Testis (tissue), 3 donors: ENCODE measurements around the gene NLGN1. TPM values are rescaled to one million over a fixed set of nuclear protein-coding genes. Genes with fewer than 3 reads are reported as not detected.
A peak's percentile ranks its signal among the peaks of the same experiment; 100 is the strongest.
"Not testable (repeated sequence)": the region's sequence is repeated elsewhere in the genome, so short reads cannot be mapped to it uniquely, and the experiment has no call there.

Experiments
- DNase-seq: peaks from one replicate; pipeline ENCODE4 v3.0.0-alpha.2; 2019
- H3K27ac ChIP-seq, 2 donors: fragments of 200-600 bp; sonication (generic); one replicate each; pipeline ENCODE4 v1.5.1; 2019
- H3K27me3 ChIP-seq: fragments of 200-600 bp; sonication (generic); one replicate; pipeline ENCODE4 v1.5.1; 2019
- H3K36me3 ChIP-seq: fragments of 200-600 bp; sonication (generic); one replicate; pipeline ENCODE4 v1.5.1; 2017; ENCODE audit warnings: low read depth; ENCODE audit errors: missing control alignments
- H3K4me1 ChIP-seq: fragments of 200-600 bp; sonication (generic); one replicate; pipeline ENCODE4 v1.5.1; 2019
- H3K4me3 ChIP-seq, 2 donors: fragments of 200-600 bp; sonication (generic); one replicate each; pipeline ENCODE4 v1.5.1; 2017 to 2019
- H3K9me3 ChIP-seq: fragments of 200-600 bp; sonication (generic); one replicate; pipeline ENCODE4 v1.5.1; 2017
- CTCF ChIP-seq, 3 experiments: fragments of 450-650 bp in 2 of 3; fragments of 200-600 bp in 1 of 3; sonication (generic) in 1 of 3; IDR thresholded peaks; one replicate each; pipeline ENCODE4 v1.5.1; 2016 to 2019; ENCODE audit warnings: antibody characterized with exemption in 3 of 3, mild to moderate bottlenecking in 2 of 3, moderate library complexity in 1 of 3
- POLR2A ChIP-seq: fragments of 450-650 bp; IDR thresholded peaks from one replicate; pipeline ENCODE4 v1.6.1; 2017; ENCODE audit warnings: antibody characterized with exemption, mild to moderate bottlenecking, moderate library complexity
- WGBS, 2 donors: methylation state at CpG; one replicate each; pipeline ENCODE4 v1.1.5; 2018; 5-methylcytosine and 5-hydroxymethylcytosine counted together
- intact Hi-C: fragments of 100-400 bp; cut with DNase I; formaldehyde crosslinking; loops from one replicate; pipeline ENCODE4 v1.15.1; 2023; ENCODE audit warnings: low total_unique reads
- polyA plus RNA-seq: library from polyadenylated mRNA; stranded (reverse); fragments of 350-450 nt; fragmentation: Illumina TruSeq; extraction: RNeasy Lipid Tissue Mini Kit (QIAGEN cat#74804); gene quantifications from one replicate; pipeline ENCODE4 v1.2.3, GENCODE V29; 2014; ENCODE audit warnings: low read depth, low replicate concordance; ENCODE audit not compliant: insufficient read depth
- total RNA-seq, 2 donors: library from RNA; depleted of rRNA; stranded (reverse); fragments of >200 nt; gene quantifications; one replicate each; pipeline ENCODE4 v1.2.3, GENCODE V29; 2016

NLGN1 gene
- total and polyA plus RNA-seq, 3 donors from 2014 or later, result 10.6 to 19.2 (median 15.5) TPM

DNA sequence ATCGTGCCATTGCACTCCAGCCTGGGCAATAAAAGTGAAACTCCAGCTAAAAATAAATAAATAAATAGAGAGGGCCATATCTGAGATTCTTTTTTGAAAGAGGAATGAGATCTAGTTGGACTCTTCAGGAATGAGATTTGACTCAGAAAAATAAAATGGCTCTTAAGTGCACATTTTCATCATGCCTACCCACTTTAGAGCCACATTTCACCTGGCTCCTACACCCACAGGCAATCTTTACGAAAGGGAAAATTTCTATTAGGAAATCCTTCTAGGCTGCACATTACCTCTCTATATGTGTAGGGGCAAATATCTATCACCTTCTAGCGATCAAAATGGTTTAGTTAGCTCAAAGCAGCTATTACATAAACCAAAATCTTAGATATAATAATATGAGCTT, 16.9 kb upstream of the NLGN1 start:
- H3K9me3 ChIP-seq, result no peaks in the 10 kb centered on the region
- H3K4me1 ChIP-seq, result no peaks in the 10 kb centered on the region

DNA sequence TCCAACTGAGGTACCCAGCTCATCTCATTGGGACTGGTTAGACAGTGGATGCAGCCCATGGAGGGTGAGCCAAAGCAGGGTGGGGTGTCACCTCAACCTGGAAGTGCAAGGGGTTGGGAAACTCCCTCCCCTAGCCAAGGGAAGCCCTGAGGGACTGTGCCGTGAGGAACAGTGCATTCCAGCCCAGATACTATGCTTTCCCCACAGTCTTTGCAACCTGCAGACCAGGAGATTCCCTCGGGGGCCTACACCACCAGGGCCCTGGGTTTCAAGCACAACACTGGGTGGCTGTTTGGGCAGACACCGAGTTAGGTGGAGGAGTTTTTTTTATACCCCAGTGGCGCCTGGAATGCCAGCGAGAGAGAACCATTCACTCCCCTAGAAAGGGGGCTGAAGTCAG, 15.6 kb upstream of the NLGN1 start:
- DNase-seq, intact Hi-C loops, H3K27me3 ChIP-seq, H3K4me3 ChIP-seq, H3K36me3 ChIP-seq, H3K4me1 ChIP-seq, H3K9me3 ChIP-seq, H3K27ac ChIP-seq: not testable (repeated sequence)
- WGBS, 2 donors, result 91% methylated on average over 5 of the region's 5 CpGs; no CpG with 5 or more reads in 1 of the 2 donors

More for the DNA sequence above, 16.9 kb upstream of the NLGN1 start:
- H3K27ac ChIP-seq, result no peak overlapping the region
- no peaks in the 10 kb centered on the region for H3K36me3 ChIP-seq
- no peaks in the 10 kb centered on the region for H3K27me3 ChIP-seq
- intact Hi-C loops, result no loop called here
- WGBS, 2 donors, result 87 to 88% methylated on average over 3 of the region's 3 CpGs
- no peak for DNase-seq
- no peak for TF ChIP-seq CTCF (IDR thresholded peaks at IDR 0.05)
- TF ChIP-seq POLR2A, result no peak
- no peak overlapping the region for H3K4me3 ChIP-seq

DNA sequence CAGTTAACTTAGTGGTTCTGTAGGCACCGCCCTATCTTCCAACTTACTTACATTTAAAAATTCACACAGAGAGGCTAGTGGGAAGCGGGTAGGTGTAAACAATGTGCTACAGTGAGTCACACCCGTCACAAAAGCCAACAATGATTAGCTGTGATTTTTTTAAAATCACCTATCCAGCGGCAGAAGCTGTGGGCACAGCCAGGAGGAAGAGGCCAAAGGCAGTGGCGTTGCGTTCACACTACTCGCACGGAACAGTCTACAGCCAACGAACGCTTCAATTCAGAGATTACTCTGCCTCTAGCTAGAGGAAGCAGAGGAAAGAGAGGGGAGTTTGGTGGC, 2.5 kb upstream of the NLGN1 start:
- Histone ChIP-seq H3K4me1 (no peaks in the 10 kb centered on the region), H3K27ac (peak overlapping the region; percentile 73 to 76), H3K27me3 (no peaks in the 10 kb centered on the region), H3K36me3 (no peaks in the 10 kb centered on the region), H3K4me3 (peak overlapping the region; percentile 62 to 68), H3K9me3 (no peaks in the 10 kb centered on the region)
- TF ChIP-seq POLR2A (no peak), CTCF (IDR thresholded peaks at IDR 0.05) (no peak)
- WGBS, 2 donors, result 1% methylated on average over 10 of the region's 10 CpGs
- DNase-seq, result no peak
- intact Hi-C loops, result no loop called here

- H3K36me3 ChIP-seq, result no peaks in the 10 kb centered on the region
- peak overlapping the region; percentile 73 to 76 for H3K27ac ChIP-seq
- intact Hi-C loops, result no loop called here
- peak; percentile 88 for DNase-seq
- 1 to 4% methylated on average over 38 to 71 of the region's 71 CpGs for WGBS, 2 donors
- H3K9me3 ChIP-seq, result no peaks in the 10 kb centered on the region
- no peaks in the 10 kb centered on the region for H3K4me1 ChIP-seq
- TF ChIP-seq CTCF (IDR thresholded peaks at IDR 0.05) (no peak), POLR2A (no peak)
- H3K4me3 ChIP-seq, result peak overlapping the region; percentile 62 to 68
- H3K27me3 ChIP-seq, result no peaks in the 10 kb centered on the region
Measured at GRCh38 chr3:173395412-173396181, 1.9 kb upstream of the NLGN1 start.

- peak; percentile 48 for DNase-seq
- Histone ChIP-seq H3K9me3 (no peaks in the 10 kb centered on the region), H3K4me3 (peak overlapping the region; percentile 62 to 68), H3K4me1 (no peaks in the 10 kb centered on the region), H3K36me3 (no peaks in the 10 kb centered on the region), H3K27ac (peak overlapping the region; percentile 76 to 88), H3K27me3 (no peaks in the 10 kb centered on the region)
- TF ChIP-seq CTCF (IDR thresholded peaks at IDR 0.05) (no peak), POLR2A (no peak)
- intact Hi-C loops, result no loop called here
- 0% methylated on average over 29 of the region's 29 CpGs for WGBS, 2 donors
Measured at GRCh38 chr3:173396191-173397041, 1.1 kb upstream of the NLGN1 start.
